ENCODE measurements around the gene KCNQ5.

The KCNQ5 gene

GRCh38 chr6:73121421-73121993, 499.6 kb downstream of the KCNQ5 start:
- Mint-ChIP-seq H3K9me3 (no peaks in the 10 kb centered on the region), H3K4me1 (no peaks in the 10 kb centered on the region), H3K27me3 (no peaks in the 10 kb centered on the region), H3K27ac (no peak overlapping the region), H3K4me3 (no peak overlapping the region), H3K36me3 (peaks cover 8% of the 10 kb centered on the region)

- H3K36me3 Mint-ChIP-seq = peaks cover 8% of the 10 kb centered on the region
- H3K27me3 Mint-ChIP-seq = no peaks in the 10 kb centered on the region
- no peak overlapping the region for H3K27ac Mint-ChIP-seq
- H3K9me3 Mint-ChIP-seq = no peaks in the 10 kb centered on the region
- no peaks in the 10 kb centered on the region for H3K4me1 Mint-ChIP-seq
- H3K4me3 Mint-ChIP-seq = no peak overlapping the region
Measured at GRCh38 chr6:73123632-73124329, 501.9 kb downstream of the KCNQ5 start.

DNA sequence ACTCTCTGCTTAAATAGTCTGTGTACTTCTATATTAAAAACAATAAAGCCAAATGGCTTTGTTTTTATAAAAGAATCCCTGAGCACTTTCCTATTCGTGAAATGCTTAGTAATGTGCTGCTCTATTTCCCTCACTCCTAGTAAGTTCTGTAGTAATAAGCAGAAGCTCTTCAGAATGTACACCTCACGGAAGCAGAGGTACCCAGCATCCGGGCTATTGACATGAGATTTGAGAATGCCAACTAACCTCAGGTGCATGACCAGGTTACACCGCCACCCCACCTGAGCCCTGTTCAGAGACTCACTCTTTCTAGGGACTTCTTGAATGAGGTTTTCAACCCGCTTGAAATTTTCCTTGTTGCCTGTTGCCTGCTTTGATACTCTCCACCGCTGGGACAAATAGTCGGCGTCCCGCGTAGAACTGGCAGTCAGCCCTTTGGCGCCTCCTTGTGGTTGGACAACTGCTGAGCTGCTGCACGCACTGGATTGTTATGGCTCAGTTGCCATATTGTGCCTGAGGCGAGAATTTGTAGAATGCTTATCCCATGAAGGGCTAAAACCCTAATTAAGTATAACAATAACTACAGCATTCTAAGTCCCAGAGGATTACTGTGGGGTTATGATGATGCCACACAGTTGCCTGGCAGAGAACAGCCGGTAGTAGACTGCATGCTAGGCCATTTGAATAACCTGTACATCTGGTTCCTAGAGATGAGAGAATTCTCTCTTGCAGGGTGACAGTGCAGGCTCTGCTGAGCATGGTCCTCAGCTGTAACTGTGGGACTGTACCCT, 508.0 kb downstream of the KCNQ5 start:
- Mint-ChIP-seq H3K27me3 (no peaks in the 10 kb centered on the region), H3K9me3 (no peaks in the 10 kb centered on the region), H3K4me1 (peaks cover 5% of the 10 kb centered on the region), H3K4me3 (no peak overlapping the region), H3K36me3 (peaks cover 10% of the 10 kb centered on the region), H3K27ac (no peak overlapping the region)

- no peak overlapping the region for H3K4me3 Mint-ChIP-seq
- no peak overlapping the region for H3K27ac Mint-ChIP-seq
- H3K36me3 Mint-ChIP-seq = peaks cover 14% of the 10 kb centered on the region
- H3K4me1 Mint-ChIP-seq = peaks cover 5% of the 10 kb centered on the region
- no peaks in the 10 kb centered on the region for H3K9me3 Mint-ChIP-seq
- no peaks in the 10 kb centered on the region for H3K27me3 Mint-ChIP-seq
Measured at GRCh38 chr6:73131706-73132105, 509.8 kb downstream of the KCNQ5 start.

- no peak overlapping the region for H3K27ac Mint-ChIP-seq
- H3K9me3 Mint-ChIP-seq = no peaks in the 10 kb centered on the region
- H3K4me1 Mint-ChIP-seq = peaks cover 5% of the 10 kb centered on the region
- H3K36me3 Mint-ChIP-seq = peaks cover 14% of the 10 kb centered on the region
- no peaks in the 10 kb centered on the region for H3K27me3 Mint-ChIP-seq
- no peak overlapping the region for H3K4me3 Mint-ChIP-seq
Measured at GRCh38 chr6:73134588-73134987, 512.7 kb downstream of the KCNQ5 start.

DNA sequence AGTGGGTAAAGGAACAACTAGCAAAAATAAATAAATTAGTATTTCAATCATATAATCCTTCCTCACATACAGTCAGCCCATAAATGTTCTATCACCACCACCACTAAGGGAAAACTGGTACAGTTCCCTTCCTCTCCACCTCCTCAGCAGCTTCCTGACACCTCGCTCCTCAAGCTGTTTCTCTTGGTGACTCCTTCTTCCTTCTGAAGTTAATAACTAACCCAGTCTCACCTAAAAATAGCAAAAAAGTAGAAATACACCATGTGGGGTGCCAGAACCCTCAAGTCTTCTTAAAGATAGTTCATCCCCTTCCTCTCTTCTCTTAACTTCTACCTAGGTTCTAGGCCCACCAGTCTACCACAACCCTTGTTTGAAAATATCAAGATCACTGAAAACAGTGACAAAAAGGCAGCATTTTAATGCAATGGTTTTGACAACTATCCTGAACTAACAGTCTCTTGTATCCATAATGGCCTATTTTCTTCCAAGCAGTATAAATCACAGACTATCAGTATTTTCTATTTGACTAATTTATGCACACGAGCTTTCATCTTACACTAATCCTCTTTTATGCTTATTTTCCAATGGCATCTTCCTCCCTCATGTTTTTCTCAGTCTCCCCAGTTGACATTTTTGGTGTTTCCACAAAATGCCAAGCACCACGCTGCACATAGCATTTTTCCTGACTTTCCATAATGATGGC, 518.0 kb downstream of the KCNQ5 start:
- peaks cover 12% of the 10 kb centered on the region for H3K36me3 Mint-ChIP-seq
- H3K4me3 Mint-ChIP-seq = no peak overlapping the region

GRCh38 chr6:73143551-73143950, 521.7 kb downstream of the KCNQ5 start:
- no peaks in the 10 kb centered on the region for H3K4me1 Mint-ChIP-seq
- no peak overlapping the region for H3K27ac Mint-ChIP-seq
- H3K9me3 Mint-ChIP-seq = no peaks in the 10 kb centered on the region
- peaks cover 10% of the 10 kb centered on the region for H3K36me3 Mint-ChIP-seq
- no peak overlapping the region for H3K4me3 Mint-ChIP-seq
- no peaks in the 10 kb centered on the region for H3K27me3 Mint-ChIP-seq

More for the DNA sequence above, 518.0 kb downstream of the KCNQ5 start:
- no peak overlapping the region for H3K27ac Mint-ChIP-seq
- no peaks in the 10 kb centered on the region for H3K4me1 Mint-ChIP-seq
- H3K27me3 Mint-ChIP-seq = no peaks in the 10 kb centered on the region
- H3K9me3 Mint-ChIP-seq = no peaks in the 10 kb centered on the region

- no peak overlapping the region for H3K4me3 Mint-ChIP-seq
- H3K36me3 Mint-ChIP-seq = peaks cover 11% of the 10 kb centered on the region
- no peaks in the 10 kb centered on the region for H3K4me1 Mint-ChIP-seq
- H3K27ac Mint-ChIP-seq = no peak overlapping the region
- no peaks in the 10 kb centered on the region for H3K27me3 Mint-ChIP-seq
- no peaks in the 10 kb centered on the region for H3K9me3 Mint-ChIP-seq
Measured at GRCh38 chr6:73144516-73144915, 522.7 kb downstream of the KCNQ5 start.

DNA sequence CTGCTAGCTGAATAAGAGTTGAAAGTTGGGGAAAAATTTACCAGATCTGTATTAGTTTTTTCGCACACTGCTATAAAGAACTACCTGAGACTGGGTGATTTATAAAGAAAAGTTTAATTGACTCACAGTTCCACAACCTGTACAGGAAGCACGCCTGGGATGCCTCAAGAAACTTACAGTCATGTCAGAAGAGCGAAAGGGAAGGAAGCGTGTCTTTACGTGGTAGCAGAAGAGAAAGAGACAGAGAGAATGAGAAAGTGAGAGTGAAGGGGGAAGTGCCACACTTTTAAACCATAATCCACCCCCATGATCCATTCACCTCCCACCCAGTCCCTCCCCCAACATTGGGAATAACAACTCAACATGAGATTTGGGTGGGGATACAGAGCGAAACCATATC, 523.8 kb downstream of the KCNQ5 start:
- H3K27me3 Mint-ChIP-seq = no peaks in the 10 kb centered on the region
- peaks cover 8% of the 10 kb centered on the region for H3K36me3 Mint-ChIP-seq
- H3K9me3 Mint-ChIP-seq = no peaks in the 10 kb centered on the region
- H3K27ac Mint-ChIP-seq = no peak overlapping the region
- no peak overlapping the region for H3K4me3 Mint-ChIP-seq
- H3K4me1 Mint-ChIP-seq = no peaks in the 10 kb centered on the region

DNA sequence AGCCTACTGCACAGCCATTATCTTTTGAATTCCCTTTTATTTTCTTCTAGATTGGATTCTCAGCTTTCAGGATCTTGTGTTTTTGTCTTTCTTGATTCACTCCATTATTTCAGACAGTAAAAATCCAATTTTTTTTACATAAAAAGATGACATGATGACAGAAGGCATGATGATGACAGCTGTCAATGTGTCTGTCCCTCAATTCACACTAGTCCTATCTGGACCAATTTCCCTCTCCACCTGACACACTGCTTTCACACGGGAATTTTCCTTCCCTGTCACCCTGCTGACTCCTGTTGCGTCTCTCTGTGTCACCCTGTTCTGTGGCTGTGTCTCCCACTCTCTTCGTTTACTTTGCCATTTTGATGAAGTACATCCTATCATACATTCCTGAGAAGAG, 529.9 kb downstream of the KCNQ5 start:
- H3K27ac Mint-ChIP-seq = no peak overlapping the region
- no peaks in the 10 kb centered on the region for H3K4me1 Mint-ChIP-seq
- no peaks in the 10 kb centered on the region for H3K27me3 Mint-ChIP-seq
- H3K4me3 Mint-ChIP-seq = no peak overlapping the region
- peaks cover 19% of the 10 kb centered on the region for H3K36me3 Mint-ChIP-seq
- peaks cover 12% of the 10 kb centered on the region for H3K9me3 Mint-ChIP-seq

GRCh38 chr6:73152556-73152955, 530.7 kb downstream of the KCNQ5 start:
- Mint-ChIP-seq H3K36me3 (peaks cover 21% of the 10 kb centered on the region), H3K4me3 (no peak overlapping the region), H3K9me3 (peaks cover 16% of the 10 kb centered on the region), H3K27me3 (no peaks in the 10 kb centered on the region), H3K27ac (no peak overlapping the region), H3K4me1 (no peaks in the 10 kb centered on the region)

- no peak overlapping the region for H3K27ac Mint-ChIP-seq
- no peak overlapping the region for H3K4me3 Mint-ChIP-seq
- peaks cover 16% of the 10 kb centered on the region for H3K9me3 Mint-ChIP-seq
- no peaks in the 10 kb centered on the region for H3K27me3 Mint-ChIP-seq
- no peaks in the 10 kb centered on the region for H3K4me1 Mint-ChIP-seq
- H3K36me3 Mint-ChIP-seq = peaks cover 23% of the 10 kb centered on the region
Measured at GRCh38 chr6:73152966-73153757, 531.3 kb downstream of the KCNQ5 start.

DNA sequence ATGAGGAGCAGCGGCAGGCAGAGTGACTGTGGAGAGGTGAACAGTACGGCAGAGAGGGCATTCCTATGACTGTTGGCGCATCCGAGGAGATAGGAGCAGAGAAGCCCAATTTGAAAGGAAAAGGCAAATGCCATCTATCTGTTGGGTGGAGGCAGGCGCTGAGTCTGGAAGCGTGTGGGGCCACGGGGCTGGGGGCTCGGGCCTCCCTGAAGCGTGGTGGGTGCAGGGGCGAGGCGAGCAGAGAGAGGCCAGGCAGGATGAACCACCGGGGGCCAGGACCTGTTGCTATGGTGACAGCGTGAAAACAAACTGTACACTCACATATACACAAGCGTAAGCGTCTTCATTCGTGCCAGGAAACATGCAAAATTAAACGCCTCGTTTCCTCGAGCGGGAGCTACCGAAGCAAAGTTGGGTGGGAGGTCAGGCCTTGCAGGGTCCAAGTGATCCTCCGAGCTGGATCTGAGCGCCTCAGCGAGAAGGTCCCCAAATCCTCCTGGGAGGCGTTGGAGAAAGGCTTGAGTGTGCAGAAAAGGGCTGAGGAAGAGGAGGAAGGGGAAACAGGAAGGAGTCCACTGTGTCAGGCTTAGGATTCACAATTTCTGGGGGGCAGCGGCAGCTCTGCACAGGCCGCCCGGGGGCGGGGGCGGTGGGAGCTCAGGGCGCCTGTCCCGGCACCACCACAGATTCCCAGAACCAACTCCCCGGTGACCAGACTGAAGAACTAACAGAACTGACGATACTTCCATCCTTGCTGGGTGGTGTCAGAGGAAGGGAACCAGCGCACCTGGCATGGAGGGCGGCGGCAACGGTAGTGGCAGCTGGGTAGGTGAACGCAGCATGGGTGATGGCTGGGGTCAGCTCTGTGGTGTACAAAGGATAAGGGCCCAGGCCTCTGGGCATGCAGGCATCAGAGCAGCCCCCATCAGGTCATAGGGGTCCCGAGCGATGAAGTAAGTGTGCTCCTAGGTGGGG, 535.2 kb downstream of the KCNQ5 start:
- H3K27ac Mint-ChIP-seq = no peak overlapping the region
- H3K4me1 Mint-ChIP-seq = no peaks in the 10 kb centered on the region
- H3K36me3 Mint-ChIP-seq = peaks cover 19% of the 10 kb centered on the region
- peaks cover 16% of the 10 kb centered on the region for H3K9me3 Mint-ChIP-seq
- no peak overlapping the region for H3K4me3 Mint-ChIP-seq
- no peaks in the 10 kb centered on the region for H3K27me3 Mint-ChIP-seq

GRCh38 chr6:73157870-73158269, 536.0 kb downstream of the KCNQ5 start:
- Mint-ChIP-seq H3K27me3 (no peaks in the 10 kb centered on the region), H3K36me3 (peaks cover 17% of the 10 kb centered on the region), H3K4me1 (no peaks in the 10 kb centered on the region), H3K9me3 (peaks cover 16% of the 10 kb centered on the region), H3K27ac (no peak overlapping the region), H3K4me3 (no peak overlapping the region)
